Hematopoietic multipotent progenitor cell (in vitro differentiated cells): ENCODE results near the gene SPP1. TPM values are rescaled to one million over a fixed set of nuclear protein-coding genes. Genes with fewer than 3 reads are reported as not detected.
"Not testable (repeated sequence)": the region's sequence is repeated elsewhere in the genome, so short reads cannot be mapped to it uniquely, and the experiment has no call there.

Experiments used
- DNase-seq, 3 donors: peaks; one replicate each; pipeline ENCODE4 v3.0.0-alpha.2; 2011 to 2015; ENCODE audit warnings: low read depth in 2 of 3, low spot score in 2 of 3
- total RNA-seq: library from RNA; depleted of rRNA; stranded (reverse); fragments of >200 nt; gene quantifications from one replicate; pipeline ENCODE4 v1.2.3, GENCODE V29; 2012

The SPP1 gene
- total RNA-seq, 1 donor = 2.2 TPM

GRCh38 chr4:87985097-87985886 lies 9.8 kb downstream of the SPP1 start:
- DNase-seq = peak in 1 of 3 donors; percentile 73

GRCh38 chr4:87985887-87986200 lies 10.3 kb downstream of the SPP1 start:
- no peak for DNase-seq

GRCh38 chr4:87986508-87986907 lies 11.0 kb downstream of the SPP1 start:
- DNase-seq = no peak

GRCh38 chr4:87989765-87990164 lies 14.3 kb downstream of the SPP1 start:
- DNase-seq = no peak

- DNase-seq = no peak
These were observed 19.9 kb downstream of the SPP1 start for GRCh38 chr4:87995435-87995834.

- DNase-seq = not testable (repeated sequence)
These were observed 23.7 kb downstream of the SPP1 start for GRCh38 chr4:87999191-87999691.

- DNase-seq = no peak
These were observed 26.4 kb downstream of the SPP1 start for GRCh38 chr4:88001871-88002270.

- no peak for DNase-seq
These were observed 27.3 kb downstream of the SPP1 start for GRCh38 chr4:88002786-88003185.

- no peak for DNase-seq
These were observed 27.7 kb downstream of the SPP1 start for GRCh38 chr4:88003261-88003660.

- DNase-seq = no peak
These were observed 29.6 kb downstream of the SPP1 start for GRCh38 chr4:88005076-88005475.

GRCh38 chr4:88005946-88006345 lies 30.4 kb downstream of the SPP1 start:
- DNase-seq = no peak

- peak in 1 of 3 donors; percentile 14 for DNase-seq
These were observed 31.4 kb downstream of the SPP1 start for GRCh38 chr4:88006956-88007303.

- DNase-seq = peak; percentile 37 to 83 (median 78)
These were observed 32.0 kb downstream of the SPP1 start, which contains the start of gene PKD2 for GRCh38 chr4:88007304-88008121. Gene PKD2, plus strand, starts transcription at chr4:88007635. Its CDS starts 99 bp downstream, at chr4:88007734.

- DNase-seq = peak in 1 of 3 donors; percentile 35
These were observed 32.7 kb downstream of the SPP1 start for GRCh38 chr4:88008122-88008742.

- DNase-seq = peak in 1 of 3 donors; percentile 58
These were observed 33.2 kb downstream of the SPP1 start for GRCh38 chr4:88008743-88009171.

- no peak for DNase-seq
These were observed 34.4 kb downstream of the SPP1 start for GRCh38 chr4:88009871-88010270.

- DNase-seq = no peak
These were observed 35.5 kb downstream of the SPP1 start for GRCh38 chr4:88010966-88011365.

- DNase-seq = peak in 2 of 3 donors; percentile 75 to 82
These were observed 37.1 kb downstream of the SPP1 start for GRCh38 chr4:88012647-88013046.

- DNase-seq = no peak
These were observed 38.9 kb downstream of the SPP1 start for GRCh38 chr4:88014386-88014905.

GRCh38 chr4:88015659-88016295 lies 40.3 kb downstream of the SPP1 start:
- no peak for DNase-seq
